Epithelial cell of proximal tubule (primary cell): ENCODE results near the gene RNASE13. TPM values are rescaled to one million over a fixed set of nuclear protein-coding genes. Genes with fewer than 3 reads are reported as not detected.

ENCODE experiments used
- DNase-seq: peaks from one replicate; pipeline ENCODE4 v3.0.0-alpha.2; 2011; ENCODE audit warnings: low read depth
- H3K4me3 ChIP-seq: 2 replicates; pipeline ENCODE4 v1.5.1; 2011; ENCODE audit warnings: low read depth, mild to moderate bottlenecking, low read length
- total RNA-seq: library from RNA; depleted of rRNA; stranded (reverse); fragments of >200 nt; gene quantifications from 2 replicates; pipeline ENCODE4 v1.2.3, GENCODE V29; 2015
- TF ChIP-seq, protein P1 (sequence below): conservative IDR thresholded peaks from 2 replicates; pipeline ENCODE4 v1.5.1; 2012; ENCODE audit warnings: low read depth, mild to moderate bottlenecking, low read length

Gene RNASE13
- total RNA-seq, 1 donor from 2014 or later = not detected

DNA sequence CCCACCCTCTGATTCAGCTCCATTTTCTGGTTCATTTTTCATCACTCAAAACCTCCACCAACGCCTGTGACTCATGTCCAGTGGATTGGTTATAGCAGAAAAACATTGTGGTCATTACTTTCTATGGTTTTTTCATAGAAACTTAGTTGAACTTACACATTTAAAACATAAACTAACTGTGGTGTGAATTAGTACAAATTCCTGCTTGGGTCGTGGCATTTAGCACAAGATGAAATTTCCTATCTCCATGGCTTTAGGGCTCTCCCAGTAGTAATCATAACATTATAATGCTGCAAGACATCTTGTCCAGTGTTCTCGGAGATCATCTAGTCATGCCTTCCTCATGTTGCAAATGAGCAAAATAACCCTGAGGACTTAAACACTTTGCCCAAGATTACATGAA, 14.7 kb upstream of the RNASE13 start:
- no peak for DNase-seq
- no peak overlapping the region for H3K4me3 ChIP-seq

GRCh38 chr14:21048638-21049037, 14.0 kb upstream of the RNASE13 start:
- TF ChIP-seq, protein P1, sequence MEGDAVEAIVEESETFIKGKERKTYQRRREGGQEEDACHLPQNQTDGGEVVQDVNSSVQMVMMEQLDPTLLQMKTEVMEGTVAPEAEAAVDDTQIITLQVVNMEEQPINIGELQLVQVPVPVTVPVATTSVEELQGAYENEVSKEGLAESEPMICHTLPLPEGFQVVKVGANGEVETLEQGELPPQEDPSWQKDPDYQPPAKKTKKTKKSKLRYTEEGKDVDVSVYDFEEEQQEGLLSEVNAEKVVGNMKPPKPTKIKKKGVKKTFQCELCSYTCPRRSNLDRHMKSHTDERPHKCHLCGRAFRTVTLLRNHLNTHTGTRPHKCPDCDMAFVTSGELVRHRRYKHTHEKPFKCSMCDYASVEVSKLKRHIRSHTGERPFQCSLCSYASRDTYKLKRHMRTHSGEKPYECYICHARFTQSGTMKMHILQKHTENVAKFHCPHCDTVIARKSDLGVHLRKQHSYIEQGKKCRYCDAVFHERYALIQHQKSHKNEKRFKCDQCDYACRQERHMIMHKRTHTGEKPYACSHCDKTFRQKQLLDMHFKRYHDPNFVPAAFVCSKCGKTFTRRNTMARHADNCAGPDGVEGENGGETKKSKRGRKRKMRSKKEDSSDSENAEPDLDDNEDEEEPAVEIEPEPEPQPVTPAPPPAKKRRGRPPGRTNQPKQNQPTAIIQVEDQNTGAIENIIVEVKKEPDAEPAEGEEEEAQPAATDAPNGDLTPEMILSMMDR = no peak
- H3K4me3 ChIP-seq = no peak overlapping the region
- no peak for DNase-seq

More for the DNA sequence above, 14.7 kb upstream of the RNASE13 start:
- TF ChIP-seq, protein P1 = no peak

DNA sequence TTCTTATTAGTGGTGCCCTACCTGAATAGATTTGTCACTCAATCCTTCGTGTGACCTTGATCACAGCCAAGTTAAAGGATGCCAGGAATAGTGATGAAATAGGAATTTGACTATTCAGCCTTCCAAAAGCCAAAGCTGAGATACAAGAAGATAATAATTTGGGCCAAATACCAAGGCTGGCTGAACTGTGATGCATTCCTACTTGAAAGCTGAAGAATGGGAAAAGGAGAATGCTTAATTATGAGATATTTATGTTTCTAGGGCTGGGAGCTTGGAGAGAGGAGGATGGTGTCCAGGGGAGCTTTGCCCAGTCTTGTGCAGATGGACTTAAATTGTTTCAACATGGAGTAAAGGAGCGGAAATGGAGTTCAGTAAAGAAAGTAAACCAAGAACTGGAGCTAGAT, 12.8 kb upstream of the RNASE13 start:
- DNase-seq = no peak
- TF ChIP-seq, protein P1 = no peak
- H3K4me3 ChIP-seq = no peak overlapping the region

- H3K4me3 ChIP-seq = no peak overlapping the region
- TF ChIP-seq, protein P1 = no peak
- DNase-seq = no peak
These were observed 9.5 kb upstream of the RNASE13 start for GRCh38 chr14:21043974-21044618.

- TF ChIP-seq, protein P1 = no peak
- DNase-seq = no peak
- no peak overlapping the region for H3K4me3 ChIP-seq
These were observed 8.9 kb upstream of the RNASE13 start for GRCh38 chr14:21043387-21043973.

DNA sequence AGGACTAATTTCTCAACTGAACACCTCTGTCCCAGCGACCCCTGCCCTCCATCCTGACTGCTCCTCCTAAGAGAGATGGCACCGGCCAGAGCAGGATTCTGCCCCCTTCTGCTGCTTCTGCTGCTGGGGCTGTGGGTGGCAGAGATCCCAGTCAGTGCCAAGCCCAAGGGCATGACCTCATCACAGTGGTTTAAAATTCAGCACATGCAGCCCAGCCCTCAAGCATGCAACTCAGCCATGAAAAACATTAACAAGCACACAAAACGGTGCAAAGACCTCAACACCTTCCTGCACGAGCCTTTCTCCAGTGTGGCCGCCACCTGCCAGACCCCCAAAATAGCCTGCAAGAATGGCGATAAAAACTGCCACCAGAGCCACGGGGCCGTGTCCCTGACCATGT, 8.3 kb upstream of the RNASE13 start:
- no peak overlapping the region for H3K4me3 ChIP-seq
- TF ChIP-seq, protein P1 = no peak
- DNase-seq = no peak
